ENCODE measurements around the gene CLK2.
"Not testable (repeated sequence)": the region's sequence is repeated elsewhere in the genome, so short reads cannot be mapped to it uniquely, and the experiment has no call there.

CLK2 gene

GRCh38 chr1:155244368-155245162 is 28.7 kb downstream of the CLK2 start:
- peak; percentile 80 to 83 for DNase-seq (ENCODE audit: low read depth in 1 of 2, low spot score in 1 of 2)

GRCh38 chr1:155242805-155243358 is 30.4 kb downstream of the CLK2 start:
- DNase-seq (ENCODE audit: low read depth in 1 of 2, low spot score in 1 of 2), result no peak

- DNase-seq (ENCODE audit: low read depth in 1 of 2, low spot score in 1 of 2), result no peak
Observed at GRCh38 chr1:155241841-155242264, 31.5 kb downstream of the CLK2 start.

- DNase-seq (ENCODE audit: low read depth in 1 of 2, low spot score in 1 of 2), result peak; percentile 32 to 44
Observed at GRCh38 chr1:155241069-155241679, 32.1 kb downstream of the CLK2 start.

GRCh38 chr1:155236451-155236850 is 36.9 kb downstream of the CLK2 start:
- no peak for DNase-seq (ENCODE audit: low read depth in 1 of 2, low spot score in 1 of 2)

GRCh38 chr1:155235375-155235774 is 37.9 kb downstream of the CLK2 start:
- DNase-seq (ENCODE audit: low read depth in 1 of 2, low spot score in 1 of 2), result not testable (repeated sequence)

GRCh38 chr1:155233502-155233901 is 39.8 kb downstream of the CLK2 start:
- DNase-seq (ENCODE audit: low read depth in 1 of 2, low spot score in 1 of 2), result not testable (repeated sequence)

- DNase-seq (ENCODE audit: low read depth in 1 of 2, low spot score in 1 of 2), result not testable (repeated sequence)
Observed at GRCh38 chr1:155232001-155232978, 41.0 kb downstream of the CLK2 start.

GRCh38 chr1:155231302-155231701 is 42.0 kb downstream of the CLK2 start:
- not testable (repeated sequence) for DNase-seq (ENCODE audit: low read depth in 1 of 2, low spot score in 1 of 2)

- no peak for DNase-seq (ENCODE audit: low read depth in 1 of 2, low spot score in 1 of 2)
Observed at GRCh38 chr1:155228096-155228427, 45.2 kb downstream of the CLK2 start.

GRCh38 chr1:155227261-155228095 is 45.8 kb downstream of the CLK2 start:
- peak; percentile 95 to 100 for DNase-seq (ENCODE audit: low read depth in 1 of 2, low spot score in 1 of 2)

GRCh38 chr1:155226910-155227260 is 46.4 kb downstream of the CLK2 start:
- DNase-seq (ENCODE audit: low read depth in 1 of 2, low spot score in 1 of 2), result no peak

- peak; percentile 73 to 81 for DNase-seq (ENCODE audit: low read depth in 1 of 2, low spot score in 1 of 2)
Observed at GRCh38 chr1:155226188-155226909, 47.0 kb downstream of the CLK2 start.

- not testable (repeated sequence) for DNase-seq (ENCODE audit: low read depth in 1 of 2, low spot score in 1 of 2)
Observed at GRCh38 chr1:155225404-155225759, 47.9 kb downstream of the CLK2 start.

- DNase-seq (ENCODE audit: low read depth in 1 of 2, low spot score in 1 of 2), result no peak
Observed at GRCh38 chr1:155223047-155223446, 50.3 kb downstream of the CLK2 start.

- DNase-seq (ENCODE audit: low read depth in 1 of 2, low spot score in 1 of 2), result not testable (repeated sequence)
Observed at GRCh38 chr1:155220211-155220965, 52.9 kb downstream of the CLK2 start.

- DNase-seq (ENCODE audit: low read depth in 1 of 2, low spot score in 1 of 2), result no peak
Observed at GRCh38 chr1:155219592-155220031, 53.7 kb downstream of the CLK2 start.

- no peak for DNase-seq (ENCODE audit: low read depth in 1 of 2, low spot score in 1 of 2)
Observed at GRCh38 chr1:155218854-155219591, 54.3 kb downstream of the CLK2 start.
